ENCODE data around the gene LRP3.

DNA sequence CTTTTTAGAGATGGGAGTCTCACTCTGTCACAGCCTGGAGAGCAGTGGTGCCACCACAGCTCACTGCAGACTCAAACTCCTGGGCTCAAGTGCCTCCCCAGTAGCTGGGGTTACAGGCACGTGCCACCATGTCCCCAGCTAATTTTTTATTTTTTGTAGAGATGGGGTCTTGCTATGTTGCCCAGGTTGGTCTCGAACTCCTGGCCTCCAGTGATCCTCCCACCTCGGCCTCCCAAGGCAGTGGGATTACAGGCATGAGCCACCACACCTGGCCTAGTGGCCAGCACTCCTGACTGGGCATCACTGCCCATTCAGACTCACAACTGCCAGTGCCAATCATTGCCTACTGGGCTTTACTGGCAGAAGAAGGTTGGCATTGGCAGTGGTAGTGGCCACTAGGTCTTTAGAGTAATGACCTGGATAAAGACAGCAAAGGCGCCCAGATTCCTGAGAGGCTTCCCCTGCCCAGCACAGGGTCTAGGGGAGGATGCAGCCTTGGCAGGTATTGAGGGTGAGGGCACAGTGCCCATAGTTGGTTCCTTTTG, 58.4 kb downstream of the LRP3 start:
- TF ChIP-seq, protein P1, sequence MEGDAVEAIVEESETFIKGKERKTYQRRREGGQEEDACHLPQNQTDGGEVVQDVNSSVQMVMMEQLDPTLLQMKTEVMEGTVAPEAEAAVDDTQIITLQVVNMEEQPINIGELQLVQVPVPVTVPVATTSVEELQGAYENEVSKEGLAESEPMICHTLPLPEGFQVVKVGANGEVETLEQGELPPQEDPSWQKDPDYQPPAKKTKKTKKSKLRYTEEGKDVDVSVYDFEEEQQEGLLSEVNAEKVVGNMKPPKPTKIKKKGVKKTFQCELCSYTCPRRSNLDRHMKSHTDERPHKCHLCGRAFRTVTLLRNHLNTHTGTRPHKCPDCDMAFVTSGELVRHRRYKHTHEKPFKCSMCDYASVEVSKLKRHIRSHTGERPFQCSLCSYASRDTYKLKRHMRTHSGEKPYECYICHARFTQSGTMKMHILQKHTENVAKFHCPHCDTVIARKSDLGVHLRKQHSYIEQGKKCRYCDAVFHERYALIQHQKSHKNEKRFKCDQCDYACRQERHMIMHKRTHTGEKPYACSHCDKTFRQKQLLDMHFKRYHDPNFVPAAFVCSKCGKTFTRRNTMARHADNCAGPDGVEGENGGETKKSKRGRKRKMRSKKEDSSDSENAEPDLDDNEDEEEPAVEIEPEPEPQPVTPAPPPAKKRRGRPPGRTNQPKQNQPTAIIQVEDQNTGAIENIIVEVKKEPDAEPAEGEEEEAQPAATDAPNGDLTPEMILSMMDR (IDR thresholded peaks at IDR 0.05) = no peak
- no peak for TF ChIP-seq POLR2A (IDR thresholded peaks at IDR 0.05)

Measured in ovary (tissue), 3 donors.